Stimulated activated CD8-positive, alpha-beta memory T cell treated with anti-CD3 and anti-CD28 coated beads, Interleukin-15, amount 100 ng/mL, for 24 hours (primary cell): Measurements from ENCODE around the gene TSPAN10.
"Not testable (repeated sequence)": the region's sequence is repeated elsewhere in the genome, so short reads cannot be mapped to it uniquely, and the experiment has no call there.

Experiments
- DNase-seq: peaks from one replicate; pipeline ENCODE4 v3.0.0-alpha.2; 2020; ENCODE audit warnings: low read depth

TSPAN10 gene

GRCh38 chr17:81662002-81662401, 25.0 kb downstream of the TSPAN10 start:
- DNase-seq = no peak

- no peak for DNase-seq
These were observed 27.1 kb downstream of the TSPAN10 start for GRCh38 chr17:81664051-81664470.

- DNase-seq = no peak
These were observed 28.5 kb downstream of the TSPAN10 start for GRCh38 chr17:81665205-81666091.

GRCh38 chr17:81666092-81666341, 29.0 kb downstream of the TSPAN10 start:
- no peak for DNase-seq

- peak; percentile 79 for DNase-seq
These were observed 29.6 kb downstream of the TSPAN10 start, which contains the start of the genes CCDC137 and OXLD1 for GRCh38 chr17:81666342-81667191. TSS of gene CCDC137 (plus strand) at chr17:81666737. CDS start at chr17:81666767, 30 bp downstream. TSS of gene OXLD1 (minus strand) at chr17:81666605. CDS start at chr17:81666577, 28 bp downstream.

GRCh38 chr17:81667754-81668153, 30.8 kb downstream of the TSPAN10 start:
- no peak for DNase-seq

- DNase-seq = no peak
These were observed 35.5 kb downstream of the TSPAN10 start for GRCh38 chr17:81672504-81672903.

GRCh38 chr17:81672954-81673353, 36.0 kb downstream of the TSPAN10 start:
- no peak for DNase-seq

GRCh38 chr17:81673561-81674258, 36.7 kb downstream of the TSPAN10 start:
- DNase-seq = no peak

- not testable (repeated sequence) for DNase-seq
These were observed 38.7 kb downstream of the TSPAN10 start for GRCh38 chr17:81675515-81676221.

- no peak for DNase-seq
These were observed 39.9 kb downstream of the TSPAN10 start for GRCh38 chr17:81676906-81677305.

GRCh38 chr17:81680150-81680549, 43.2 kb downstream of the TSPAN10 start:
- DNase-seq = no peak

GRCh38 chr17:81681672-81682071, 44.7 kb downstream of the TSPAN10 start:
- DNase-seq = no peak

GRCh38 chr17:81682565-81683207, 45.7 kb downstream of the TSPAN10 start:
- no peak for DNase-seq

GRCh38 chr17:81683208-81683583, 46.2 kb downstream of the TSPAN10 start:
- DNase-seq = no peak

GRCh38 chr17:81683584-81684441, 46.8 kb downstream of the TSPAN10 start, which contains the start of the genes ARL16 and HGS:
TSS of gene ARL16 (minus strand) at chr17:81683797. CDS start at chr17:81683753, 44 bp downstream.
TSS of gene HGS (plus strand) at chr17:81684011. CDS start at chr17:81684067, 56 bp downstream.
- DNase-seq = peak; percentile 94

- DNase-seq = no peak
These were observed 47.5 kb downstream of the TSPAN10 start for GRCh38 chr17:81684442-81684911.

- no peak for DNase-seq
These were observed 48.1 kb downstream of the TSPAN10 start for GRCh38 chr17:81685108-81685507.

- no peak for DNase-seq
These were observed 49.6 kb downstream of the TSPAN10 start for GRCh38 chr17:81686614-81687013.
